Activated CD4-positive, alpha-beta T cell treated with anti-CD3 and anti-CD28 coated beads, Interleukin-2, amount 10 ng/mL, durations not matched to agents 24 days and 14 days (primary cell): ENCODE measurements around the gene SOCS3. TPM values are rescaled to one million over a fixed set of nuclear protein-coding genes. Genes with fewer than 3 reads are reported as not detected.

Source experiments
- DNase-seq: peaks from one replicate; pipeline ENCODE4 v3.0.0; 2022
- H3K27ac Mint-ChIP-seq: one replicate; pipeline ENCODE4 v1.8.0; 2022; ENCODE audit warnings: mild to moderate bottlenecking, mixed read lengths
- H3K27me3 Mint-ChIP-seq: one replicate; pipeline ENCODE4 v1.8.0; 2022; ENCODE audit warnings: mixed read lengths
- H3K36me3 Mint-ChIP-seq: one replicate; pipeline ENCODE4 v1.8.0; 2022; ENCODE audit warnings: low read depth, mild to moderate bottlenecking, mixed read lengths
- H3K4me1 Mint-ChIP-seq: one replicate; pipeline ENCODE4 v1.8.0; 2021; ENCODE audit warnings: mixed read lengths
- H3K4me3 Mint-ChIP-seq: one replicate; pipeline ENCODE4 v1.8.0; 2022; ENCODE audit warnings: mild to moderate bottlenecking, moderate library complexity, mixed read lengths
- H3K9me3 Mint-ChIP-seq: one replicate; pipeline ENCODE4 v1.8.0; 2021; ENCODE audit warnings: mixed read lengths
- intact Hi-C: fragments of 100-400 bp; cut with micrococcal nuclease; formaldehyde crosslinking; loops from one replicate; pipeline ENCODE4 v1.15.1; 2023
- total RNA-seq: library from RNA; stranded (reverse); gene quantifications from 2 replicates; pipeline ENCODE4 v1.2.3, GENCODE V29; 2022

Gene SOCS3
- total RNA-seq, 1 donor from 2014 or later, result 81.5 TPM

- no peak for DNase-seq
- intact Hi-C loops, result no loop called here
- Mint-ChIP-seq H3K36me3 (no peaks in the 10 kb centered on the region), H3K27me3 (no peaks in the 10 kb centered on the region), H3K27ac (no peak overlapping the region), H3K4me3 (no peak overlapping the region), H3K9me3 (no peaks in the 10 kb centered on the region), H3K4me1 (peaks cover 62% of the 10 kb centered on the region)
These were observed 13.1 kb downstream of the SOCS3 start for GRCh38 chr17:78346605-78347250.

DNA sequence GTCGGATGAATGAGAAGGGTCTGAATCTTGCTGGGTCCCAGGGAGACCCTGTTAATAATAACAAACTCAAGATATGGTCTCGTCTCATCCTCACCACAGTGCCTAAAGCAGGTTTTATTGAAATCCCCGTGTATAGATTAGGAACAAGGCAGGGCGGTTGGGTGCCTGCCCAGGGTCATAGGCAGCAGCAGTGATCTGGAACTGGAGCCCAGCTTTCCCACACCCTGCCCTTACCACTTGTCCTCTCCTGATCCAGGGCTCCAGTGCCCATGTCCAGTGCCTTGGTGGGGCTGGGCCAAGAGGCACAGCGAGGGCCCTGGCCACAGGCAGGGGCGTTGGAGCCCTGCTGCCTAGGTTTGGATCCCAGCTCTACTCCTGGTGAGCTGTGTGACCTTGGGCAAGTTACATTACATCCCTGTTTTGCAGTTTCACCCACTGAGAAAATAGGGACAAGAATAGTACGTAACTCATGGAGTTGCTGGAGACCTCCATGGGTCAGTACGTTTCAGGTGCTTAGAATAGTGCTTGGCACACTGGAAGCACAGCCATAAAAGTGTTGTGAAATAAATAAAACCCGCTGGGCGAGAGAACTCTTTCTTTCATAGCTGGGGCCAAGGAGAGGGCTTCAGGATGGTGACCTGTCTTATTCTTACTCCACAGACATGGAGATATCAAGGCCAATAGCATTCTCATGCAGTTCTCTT is 13.9 kb downstream of the SOCS3 start:
- peaks cover 61% of the 10 kb centered on the region for H3K4me1 Mint-ChIP-seq
- no peaks in the 10 kb centered on the region for H3K27me3 Mint-ChIP-seq
- intact Hi-C loops, result no loop called here

GRCh38 chr17:78345172-78345571 is 14.7 kb downstream of the SOCS3 start:
- H3K4me1 Mint-ChIP-seq, result peaks cover 58% of the 10 kb centered on the region
- peak; percentile 56 for DNase-seq
- peaks cover 4% of the 10 kb centered on the region for H3K27me3 Mint-ChIP-seq
- no peak overlapping the region for H3K4me3 Mint-ChIP-seq
- H3K9me3 Mint-ChIP-seq, result no peaks in the 10 kb centered on the region
- peak overlapping the region; percentile 14 for H3K27ac Mint-ChIP-seq
- intact Hi-C loops, result no loop called here
- H3K36me3 Mint-ChIP-seq, result no peaks in the 10 kb centered on the region

More for the DNA sequence above, 13.9 kb downstream of the SOCS3 start:
- Mint-ChIP-seq H3K9me3 (no peaks in the 10 kb centered on the region), H3K4me3 (no peak overlapping the region), H3K27ac (no peak overlapping the region), H3K36me3 (no peaks in the 10 kb centered on the region)
- DNase-seq, result no peak

DNA sequence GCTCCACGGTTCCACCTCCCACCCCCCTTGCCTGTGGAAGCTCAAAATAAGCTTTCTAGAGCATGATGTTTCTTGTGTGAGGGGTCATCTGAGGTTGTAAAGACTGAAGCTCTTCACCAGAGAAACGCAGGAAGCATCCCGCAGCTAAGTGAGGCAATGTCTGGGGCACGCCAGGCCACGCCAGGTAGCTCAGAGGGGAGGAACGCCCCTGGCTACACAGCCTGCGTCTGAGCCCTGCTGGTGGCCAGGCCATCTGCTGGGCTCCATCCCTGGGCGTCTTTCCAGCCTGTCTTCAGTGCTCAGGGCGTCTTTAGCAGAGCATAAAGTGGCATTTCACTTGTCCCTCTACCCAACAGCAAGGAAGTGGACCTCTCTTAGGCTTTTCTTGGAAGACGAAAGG is 15.2 kb downstream of the SOCS3 start:
- Mint-ChIP-seq H3K4me3 (peak overlapping the region; percentile 4), H3K4me1 (peaks cover 58% of the 10 kb centered on the region), H3K27ac (no peak overlapping the region), H3K9me3 (no peaks in the 10 kb centered on the region), H3K36me3 (no peaks in the 10 kb centered on the region), H3K27me3 (peaks cover 6% of the 10 kb centered on the region)
- intact Hi-C loops, result no loop called here
- DNase-seq, result peak; percentile 58

DNA sequence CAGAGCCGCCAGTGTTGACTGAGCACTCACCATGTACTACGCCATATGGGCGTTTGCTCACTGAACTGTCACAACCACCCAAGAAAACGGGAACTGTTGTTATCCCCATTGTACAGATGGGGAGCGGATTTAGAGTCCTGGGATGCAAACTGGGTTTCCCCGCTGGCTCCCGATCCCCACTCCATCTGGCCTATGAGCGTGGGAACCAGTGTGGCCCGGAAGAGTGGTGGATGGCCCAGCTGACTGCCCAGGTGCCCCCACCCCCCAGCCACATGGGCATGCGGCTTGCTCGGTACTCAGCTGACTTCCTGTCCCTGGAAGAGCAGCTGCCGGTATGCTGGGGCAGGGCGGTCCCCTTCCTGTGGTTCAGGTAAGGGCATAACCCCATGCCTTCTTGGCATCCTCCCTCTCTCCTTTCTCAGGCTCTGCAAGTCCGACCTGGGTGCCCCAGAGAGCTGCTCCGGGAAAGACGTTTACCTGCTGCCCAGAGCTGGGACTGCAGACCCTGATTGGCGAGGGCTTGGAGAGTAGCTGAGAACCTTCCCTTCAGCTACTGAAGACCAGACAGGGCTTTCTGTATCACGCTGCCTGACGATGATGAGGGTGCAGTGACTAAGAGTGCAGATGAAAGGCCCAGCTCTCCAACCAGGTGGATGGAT is 16.2 kb downstream of the SOCS3 start:
- intact Hi-C loops, result loop anchor here (1.0 kb wide), 1 partner anchor 12 kb away; no protein-coding TSS in a partner anchor
- Mint-ChIP-seq H3K4me3 (peak overlapping the region; percentile 71), H3K9me3 (no peaks in the 10 kb centered on the region), H3K4me1 (peaks cover 59% of the 10 kb centered on the region), H3K27ac (peak overlapping the region; percentile 87), H3K27me3 (peaks cover 6% of the 10 kb centered on the region), H3K36me3 (no peaks in the 10 kb centered on the region)
- peak; percentile 93 for DNase-seq

GRCh38 chr17:78343187-78343542 is 16.7 kb downstream of the SOCS3 start:
- Mint-ChIP-seq H3K4me3 (peak overlapping the region; percentile 71), H3K36me3 (no peaks in the 10 kb centered on the region), H3K27ac (peak overlapping the region; percentile 87), H3K27me3 (peaks cover 6% of the 10 kb centered on the region), H3K4me1 (peaks cover 54% of the 10 kb centered on the region), H3K9me3 (no peaks in the 10 kb centered on the region)
- peak; percentile 78 for DNase-seq
- intact Hi-C loops, result loop anchor here (1.0 kb wide), 1 partner anchor 12 kb away; no protein-coding TSS in a partner anchor

DNA sequence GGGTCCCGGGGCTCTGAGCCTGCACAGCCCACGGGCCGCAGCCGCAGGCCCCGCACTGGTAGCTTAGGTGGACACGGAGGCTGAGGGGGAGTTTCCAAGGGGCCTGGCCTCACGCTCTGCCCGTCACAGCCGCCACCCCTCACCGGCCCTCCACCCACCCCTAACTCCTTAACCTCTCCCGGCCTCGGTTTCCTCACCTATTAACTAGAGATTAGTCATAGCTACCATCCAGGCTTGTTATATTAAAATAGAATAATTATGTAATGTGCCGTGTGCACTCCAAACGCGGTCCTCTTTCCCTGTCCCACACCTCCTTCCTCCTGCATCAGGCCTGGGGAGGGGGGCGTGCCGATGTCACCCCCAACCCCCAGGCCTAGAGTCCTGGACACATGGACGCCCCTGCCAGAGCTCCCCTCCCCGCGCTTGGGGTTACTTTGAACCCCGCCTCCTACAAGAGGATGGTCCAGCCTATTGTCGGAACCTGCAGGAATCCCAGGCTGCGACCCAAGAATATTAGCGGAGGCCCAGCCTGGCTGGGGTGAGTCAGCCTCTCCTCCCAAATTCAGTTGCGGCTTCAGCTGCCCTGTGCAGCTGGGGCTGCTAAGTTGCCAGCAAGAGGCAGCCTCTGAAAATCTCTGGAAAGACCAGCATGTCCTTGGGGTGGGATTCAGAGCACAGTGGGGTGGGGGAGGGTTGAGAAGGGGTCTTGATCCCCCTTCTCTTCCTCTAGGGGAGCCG is 17.3 kb downstream of the SOCS3 start:
- H3K4me1 Mint-ChIP-seq, result peaks cover 50% of the 10 kb centered on the region
- DNase-seq, result no peak
- intact Hi-C loops, result loop anchor here (1.0 kb wide), 1 partner anchor 13 kb away; no protein-coding TSS in a partner anchor
- peak overlapping the region; percentile 71 for H3K4me3 Mint-ChIP-seq
- no peaks in the 10 kb centered on the region for H3K9me3 Mint-ChIP-seq
- peaks cover 6% of the 10 kb centered on the region for H3K27me3 Mint-ChIP-seq
- no peaks in the 10 kb centered on the region for H3K36me3 Mint-ChIP-seq
- peak overlapping the region; percentile 87 for H3K27ac Mint-ChIP-seq

- Mint-ChIP-seq H3K4me3 (no peak overlapping the region), H3K36me3 (no peaks in the 10 kb centered on the region), H3K27me3 (peaks cover 6% of the 10 kb centered on the region), H3K4me1 (peaks cover 47% of the 10 kb centered on the region), H3K9me3 (no peaks in the 10 kb centered on the region), H3K27ac (no peak overlapping the region)
- peak; percentile 76 for DNase-seq
- intact Hi-C loops, result no loop called here
These were observed 18.1 kb downstream of the SOCS3 start for GRCh38 chr17:78341559-78342448.

DNA sequence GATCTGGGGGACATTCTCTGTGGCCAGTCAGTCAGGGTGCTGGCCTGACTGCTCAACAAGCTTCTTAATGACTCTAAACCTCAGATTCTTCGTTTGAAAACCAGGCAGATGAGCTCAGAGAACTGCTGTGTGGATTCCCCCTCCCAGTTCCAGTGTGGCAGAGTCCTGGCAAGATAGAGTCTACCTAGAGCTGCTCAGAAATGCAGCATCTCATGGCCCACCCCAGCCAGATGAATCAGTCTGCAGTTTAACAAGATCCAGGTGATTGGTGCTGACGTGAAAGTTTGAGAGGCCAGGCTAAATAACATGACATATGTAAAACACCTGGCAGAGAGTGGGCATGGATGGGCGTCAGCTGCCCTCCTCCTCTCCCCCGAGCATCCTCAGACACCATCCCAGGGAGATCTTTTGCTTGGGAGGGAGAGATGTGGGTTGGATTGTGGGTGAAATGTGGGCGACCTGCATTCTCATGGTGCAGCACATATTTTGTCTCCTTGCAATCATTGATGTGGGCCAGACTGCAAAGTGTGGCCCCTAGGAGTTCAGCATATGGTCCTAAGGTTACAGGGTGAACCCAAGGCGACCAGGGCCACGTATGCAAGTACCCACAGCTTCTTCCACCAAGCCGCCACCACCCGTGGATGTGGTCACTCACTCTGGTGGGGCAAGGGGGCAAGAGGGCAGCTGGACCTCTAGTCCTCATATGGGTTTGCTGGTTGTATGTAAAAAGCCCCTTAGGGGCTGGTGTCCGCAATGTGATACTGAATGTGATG is 19.5 kb downstream of the SOCS3 start:
- H3K27ac Mint-ChIP-seq, result peak overlapping the region; percentile 75
- H3K9me3 Mint-ChIP-seq, result no peaks in the 10 kb centered on the region
- peak overlapping the region; percentile 65 for H3K4me3 Mint-ChIP-seq
- no peak for DNase-seq
- peaks cover 6% of the 10 kb centered on the region for H3K27me3 Mint-ChIP-seq
- H3K36me3 Mint-ChIP-seq, result no peaks in the 10 kb centered on the region
- peaks cover 39% of the 10 kb centered on the region for H3K4me1 Mint-ChIP-seq
- intact Hi-C loops, result no loop called here

DNA sequence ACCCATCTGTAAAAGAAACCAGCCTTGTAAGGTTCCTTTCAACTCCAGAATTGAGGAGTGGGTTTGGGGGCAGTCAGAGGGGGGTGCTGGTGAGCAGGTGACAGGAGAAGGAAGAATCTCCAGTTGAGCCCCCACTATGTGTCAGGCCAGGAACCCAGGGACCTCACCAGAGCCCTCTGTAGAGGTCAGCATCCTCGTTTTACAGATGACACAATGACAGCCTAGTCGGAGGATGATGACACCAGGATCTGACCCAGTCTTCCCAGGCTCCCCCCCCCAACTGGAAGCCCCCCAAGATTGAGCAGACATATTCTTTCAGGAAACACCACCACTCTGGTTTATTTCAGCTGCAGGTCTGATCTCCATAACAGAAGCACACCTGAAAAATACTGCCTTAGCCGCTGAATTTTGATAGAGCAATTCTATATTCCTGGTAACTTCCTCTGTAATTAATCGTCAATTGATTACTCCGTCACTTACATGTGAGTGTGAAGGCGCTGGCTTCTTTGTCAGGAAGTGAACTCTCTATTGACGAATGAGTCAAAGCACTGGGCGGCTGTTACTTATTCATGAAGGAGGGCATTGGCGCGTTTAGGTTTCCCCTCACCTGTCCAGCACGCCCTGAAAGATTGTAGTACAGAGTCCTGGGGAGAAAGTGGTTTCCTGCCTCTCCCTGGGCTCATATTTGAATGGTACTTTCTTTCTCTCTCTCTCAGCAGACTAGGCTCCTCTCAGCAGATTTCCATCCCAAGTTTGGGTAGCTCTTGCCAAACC is 21.2 kb downstream of the SOCS3 start:
- no peak for DNase-seq
- no peak overlapping the region for H3K4me3 Mint-ChIP-seq

DNA sequence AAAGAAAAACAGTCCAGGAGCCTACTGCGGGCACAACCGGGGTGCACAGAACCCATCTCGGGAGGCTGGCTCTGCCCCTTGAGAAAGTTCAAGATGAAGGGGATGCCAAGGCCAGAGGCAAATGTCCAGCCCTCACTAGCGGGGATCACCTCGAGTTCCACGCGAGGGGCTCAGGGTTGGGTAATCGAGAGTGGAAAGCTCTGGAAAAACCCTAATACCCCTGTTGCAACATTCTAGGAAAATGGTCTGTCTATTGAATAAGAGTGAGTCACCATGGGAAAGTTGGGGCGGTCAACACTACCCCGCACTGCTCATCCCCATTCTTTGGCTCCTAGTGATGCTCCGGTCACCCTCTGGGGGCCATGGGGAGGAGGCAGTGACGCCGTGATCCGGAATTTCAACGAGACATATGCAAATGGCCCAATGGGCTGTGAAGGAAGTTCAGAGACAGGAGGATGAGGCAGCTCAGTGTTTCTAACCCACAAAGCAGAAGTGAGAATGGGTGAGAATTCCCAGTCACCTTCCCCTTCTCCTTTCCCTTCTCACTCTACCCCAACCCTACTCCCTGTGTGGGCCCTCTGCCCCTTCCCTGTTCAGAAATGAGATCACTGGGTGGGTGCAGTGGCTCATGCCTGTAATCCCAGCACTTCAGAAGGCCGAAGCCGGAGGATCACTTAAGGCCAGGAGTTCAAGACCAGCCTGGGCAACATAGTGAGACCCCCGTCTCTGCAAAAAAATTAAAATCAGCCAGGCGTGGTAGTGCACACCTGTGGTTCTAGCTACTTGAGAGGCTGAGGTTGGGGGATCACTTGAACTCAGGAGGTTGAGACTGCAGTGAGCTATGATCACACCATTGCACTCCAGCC is 22.4 kb downstream of the SOCS3 start:
- Mint-ChIP-seq H3K4me3 (no peak overlapping the region), H3K36me3 (no peaks in the 10 kb centered on the region), H3K9me3 (no peaks in the 10 kb centered on the region), H3K27me3 (peaks cover 6% of the 10 kb centered on the region), H3K27ac (no peak overlapping the region), H3K4me1 (peaks cover 30% of the 10 kb centered on the region)
- DNase-seq, result no peak
- intact Hi-C loops, result no loop called here

More for the DNA sequence above, 21.2 kb downstream of the SOCS3 start:
- no peaks in the 10 kb centered on the region for H3K36me3 Mint-ChIP-seq
- no peak overlapping the region for H3K27ac Mint-ChIP-seq
- intact Hi-C loops, result no loop called here
- peaks cover 6% of the 10 kb centered on the region for H3K27me3 Mint-ChIP-seq
- no peaks in the 10 kb centered on the region for H3K9me3 Mint-ChIP-seq
- H3K4me1 Mint-ChIP-seq, result peaks cover 33% of the 10 kb centered on the region
